Epithelial cell of proximal tubule (primary cell): ENCODE data around the gene CTH. TPM values are rescaled to one million over a fixed set of nuclear protein-coding genes. Genes with fewer than 3 reads are reported as not detected.

ENCODE experiments used
- DNase-seq: peaks from one replicate; pipeline ENCODE4 v3.0.0-alpha.2; 2011; ENCODE audit warnings: low read depth
- H3K4me3 ChIP-seq: 2 replicates; pipeline ENCODE4 v1.5.1; 2011; ENCODE audit warnings: low read depth, mild to moderate bottlenecking, low read length
- CTCF ChIP-seq: conservative IDR thresholded peaks from 2 replicates; pipeline ENCODE4 v1.5.1; 2012; ENCODE audit warnings: low read depth, mild to moderate bottlenecking, low read length
- total RNA-seq: library from RNA; depleted of rRNA; stranded (reverse); fragments of >200 nt; gene quantifications from 2 replicates; pipeline ENCODE4 v1.2.3, GENCODE V29; 2015

The CTH gene
- total RNA-seq, 1 donor from 2014 or later, result 3.7 TPM

DNA sequence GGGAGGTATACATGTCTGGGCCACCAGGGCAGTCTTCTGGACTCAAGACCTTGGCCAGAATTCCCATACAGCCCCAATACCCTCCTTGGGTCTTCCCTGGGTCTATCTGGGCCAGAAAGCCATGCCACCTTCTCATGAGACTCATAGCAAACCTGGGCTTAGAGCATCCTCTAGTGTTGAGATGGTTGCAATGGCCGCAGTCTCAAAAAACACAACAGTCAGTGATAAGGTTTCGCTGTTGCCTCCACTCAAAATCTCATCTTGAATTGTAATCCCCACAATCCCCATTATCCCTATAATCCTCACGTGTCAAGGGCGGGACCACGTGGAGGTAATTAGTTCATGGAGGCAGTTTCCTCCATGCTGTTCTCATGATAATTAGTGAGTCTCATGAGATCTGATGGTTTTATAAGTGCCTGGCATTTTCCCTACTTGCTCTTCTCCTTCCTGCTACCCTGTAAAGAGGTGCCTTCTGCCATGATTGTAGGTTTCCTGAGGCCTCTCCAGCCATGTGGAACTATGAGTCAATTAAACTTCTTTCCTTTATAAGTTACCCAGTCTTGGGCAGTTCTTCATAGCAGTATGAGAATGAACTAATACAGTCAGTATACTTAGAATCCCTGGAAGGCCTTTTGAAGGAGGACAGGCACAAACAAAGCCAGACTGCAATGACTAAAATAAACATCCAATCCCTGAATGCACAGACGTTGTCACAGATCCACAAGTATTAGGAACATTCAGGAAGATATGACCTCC lies 77.0 kb downstream of the CTH start:
- DNase-seq, result peak; percentile 44
- TF ChIP-seq CTCF, result peak; percentile 64
- no peak overlapping the region for H3K4me3 ChIP-seq

Other genes starting within 250 kb of the CTH start
- gene LRRC40, start 205.7 kb upstream of the CTH start, total RNA-seq, result 28.1 and 32.8 TPM in 2 replicates
- gene SRSF11, start 189.9 kb upstream of the CTH start, total RNA-seq, result 71.7 and 73.2 TPM in 2 replicates
- 12.7 and 13.3 TPM in 2 replicates for gene ANKRD13C, start 56.5 kb upstream of the CTH start, total RNA-seq